ENCODE data around the gene SSBP4.
"Not testable (repeated sequence)": the region's sequence is repeated elsewhere in the genome, so short reads cannot be mapped to it uniquely, and the experiment has no call there.

The SSBP4 gene

GRCh38 chr19:18396471-18397241, 22.5 kb upstream of the SSBP4 start:
- no peak for DNase-seq

GRCh38 chr19:18397242-18398202, 21.7 kb upstream of the SSBP4 start, which contains the start of gene LRRC25:
Gene LRRC25 (minus strand): TSS chr19:18397622. CDS start chr19:18396963, 659 bp downstream.
- DNase-seq = no peak

GRCh38 chr19:18399008-18399407, 20.2 kb upstream of the SSBP4 start:
- no peak for DNase-seq

- DNase-seq = no peak
Observed at GRCh38 chr19:18401580-18402112, 17.6 kb upstream of the SSBP4 start.

- not testable (repeated sequence) for DNase-seq
Observed at GRCh38 chr19:18402455-18403248, 16.5 kb upstream of the SSBP4 start.

GRCh38 chr19:18405754-18406153, 13.4 kb upstream of the SSBP4 start:
- DNase-seq = not testable (repeated sequence)

- no peak for DNase-seq
Observed at GRCh38 chr19:18406749-18407148, 12.4 kb upstream of the SSBP4 start.

- no peak for DNase-seq
Observed at GRCh38 chr19:18408053-18408476, 11.1 kb upstream of the SSBP4 start.

GRCh38 chr19:18412610-18413239, 6.5 kb upstream of the SSBP4 start:
- DNase-seq = no peak

GRCh38 chr19:18414504-18415177, 4.6 kb upstream of the SSBP4 start:
- no peak for DNase-seq

- no peak for DNase-seq
Observed at GRCh38 chr19:18415178-18415867, 3.9 kb upstream of the SSBP4 start.

GRCh38 chr19:18416778-18417249, 2.4 kb upstream of the SSBP4 start:
- DNase-seq = peak; percentile 53

GRCh38 chr19:18417250-18418028, 1.8 kb upstream of the SSBP4 start:
- no peak for DNase-seq

- DNase-seq = no peak
Observed at GRCh38 chr19:18418029-18418482, 1.1 kb upstream of the SSBP4 start.

- peak; percentile 33 for DNase-seq
Observed at GRCh38 chr19:18418483-18419194, 559 bp upstream of the SSBP4 start.

- DNase-seq = peak; percentile 47
Observed at GRCh38 chr19:18419699-18420460, 682 bp downstream of the SSBP4 start.

GRCh38 chr19:18420930-18421329, 1.7 kb downstream of the SSBP4 start:
- no peak for DNase-seq

- no peak for DNase-seq
Observed at GRCh38 chr19:18421371-18421959, 2.3 kb downstream of the SSBP4 start.

Measured in activated gamma-delta T cell treated with Interleukin-2 at 50 U/mL for 16 hours (primary cell).